Uterus (tissue), 4 donors: Measurements from ENCODE around the gene TMEM212. TPM values are rescaled to one million over a fixed set of nuclear protein-coding genes. Genes with fewer than 3 reads are reported as not detected.

Source experiments
- DNase-seq, 2 donors: peaks; one replicate each; pipeline ENCODE4 v3.0.0-alpha.2; 2019 to 2020
- H3K27ac ChIP-seq, 2 donors: fragments of 200-600 bp; sonication (generic); 1 replicate in 1 of 2; 2 replicates in 1 of 2; pipeline ENCODE4 v1.5.1; 2016 to 2018
- H3K27me3 ChIP-seq, 2 donors: fragments of 200-600 bp; sonication (generic); one replicate each; pipeline ENCODE4 v1.5.1; 2018 to 2019; ENCODE audit warnings: control low read depth in 1 of 2
- H3K36me3 ChIP-seq, 2 donors: fragments of 200-600 bp; sonication (generic); one replicate each; pipeline ENCODE4 v1.5.1; 2019; ENCODE audit warnings: control low read depth in 1 of 2
- H3K4me1 ChIP-seq, 2 donors: fragments of 200-600 bp; sonication (generic); one replicate each; pipeline ENCODE4 v1.5.1; 2018 to 2019; ENCODE audit warnings: control low read depth in 1 of 2
- H3K4me3 ChIP-seq, 2 donors: fragments of 200-600 bp; sonication (generic); 1 replicate in 1 of 2; 2 replicates in 1 of 2; pipeline ENCODE4 v1.5.1; 2018 to 2019; ENCODE audit warnings: mild to moderate bottlenecking in 1 of 2
- H3K9me3 ChIP-seq, 2 donors: fragments of 200-600 bp; sonication (generic); one replicate each; pipeline ENCODE4 v1.5.1; 2019; ENCODE audit warnings: control low read depth in 1 of 2
- CTCF ChIP-seq, 4 experiments: fragments of 200-600 bp in 2 of 4; fragments of 450-650 bp in 2 of 4; sonication (generic) in 2 of 4; IDR thresholded peaks; one replicate each; pipeline ENCODE4 v1.5.1; 2016 to 2019; ENCODE audit warnings: antibody characterized with exemption in 4 of 4, mild to moderate bottlenecking in 2 of 4, moderate library complexity in 1 of 4
- POLR2A ChIP-seq, 2 donors: fragments of 450-650 bp; IDR thresholded peaks; one replicate each; pipeline ENCODE4 v1.6.1; 2016; ENCODE audit warnings: antibody characterized with exemption in 2 of 2, mild to moderate bottlenecking in 1 of 2, moderate library complexity in 1 of 2
- intact Hi-C: fragments of 100-400 bp; cut with DNase I; formaldehyde crosslinking; loops from one replicate; pipeline ENCODE4 v1.15.1; 2023; ENCODE audit warnings: low total_unique reads
- total RNA-seq, 4 donors: library from RNA; depleted of rRNA in 3 of 4; stranded (reverse); fragments of >200 nt in 3 of 4; gene quantifications; one replicate each; pipeline versions ENCODE4 v1.1.0 to v1.2.4, GENCODE V29; 2014 to 2023
- donor health status: DM: yes; HTN: yes; CAD: no.

The TMEM212 gene
- total RNA-seq, 4 donors from 2014 or later, result 1.2 TPM; not detected in 3

- DNase-seq, result no peak
- intact Hi-C loops, result no loop called here
- no peaks in the 10 kb centered on the region for H3K9me3 ChIP-seq
- no peaks in the 10 kb centered on the region for H3K4me1 ChIP-seq
- TF ChIP-seq POLR2A (IDR thresholded peaks at IDR 0.05), result no peak
- TF ChIP-seq CTCF (IDR thresholded peaks at IDR 0.05), result no peak
- no peak overlapping the region for H3K27ac ChIP-seq
- H3K4me3 ChIP-seq, result no peak overlapping the region
- H3K27me3 ChIP-seq, result no peaks in the 10 kb centered on the region
- H3K36me3 ChIP-seq, result no peaks in the 10 kb centered on the region
Measured at GRCh38 chr3:171817074-171817800, 25.9 kb upstream of the TMEM212 start.

GRCh38 chr3:171821044-171821443, 22.1 kb upstream of the TMEM212 start:
- Histone ChIP-seq H3K4me1 (no peaks in the 10 kb centered on the region), H3K4me3 (no peak overlapping the region), H3K27me3 (no peaks in the 10 kb centered on the region), H3K27ac (no peak overlapping the region), H3K36me3 (no peaks in the 10 kb centered on the region), H3K9me3 (no peaks in the 10 kb centered on the region)
- intact Hi-C loops, result no loop called here
- no peak for DNase-seq
- no peak for TF ChIP-seq CTCF (IDR thresholded peaks at IDR 0.05)
- TF ChIP-seq POLR2A (IDR thresholded peaks at IDR 0.05), result no peak

GRCh38 chr3:171821778-171822358, 21.3 kb upstream of the TMEM212 start:
- Histone ChIP-seq H3K36me3 (no peaks in the 10 kb centered on the region), H3K9me3 (no peaks in the 10 kb centered on the region), H3K4me3 (no peak overlapping the region), H3K27ac (no peak overlapping the region), H3K4me1 (no peaks in the 10 kb centered on the region), H3K27me3 (no peaks in the 10 kb centered on the region)
- TF ChIP-seq CTCF (IDR thresholded peaks at IDR 0.05), result no peak
- TF ChIP-seq POLR2A (IDR thresholded peaks at IDR 0.05), result no peak
- intact Hi-C loops, result no loop called here
- DNase-seq, result no peak

- DNase-seq, result no peak
- intact Hi-C loops, result no loop called here
- H3K36me3 ChIP-seq, result no peaks in the 10 kb centered on the region
- H3K4me3 ChIP-seq, result no peak overlapping the region
- no peak for TF ChIP-seq POLR2A (IDR thresholded peaks at IDR 0.05)
- no peak for TF ChIP-seq CTCF (IDR thresholded peaks at IDR 0.05)
- no peaks in the 10 kb centered on the region for H3K4me1 ChIP-seq
- no peaks in the 10 kb centered on the region for H3K27me3 ChIP-seq
- no peaks in the 10 kb centered on the region for H3K9me3 ChIP-seq
- no peak overlapping the region for H3K27ac ChIP-seq
Measured at GRCh38 chr3:171822431-171823106, 20.6 kb upstream of the TMEM212 start.

GRCh38 chr3:171824116-171824515, 19.0 kb upstream of the TMEM212 start:
- no peaks in the 10 kb centered on the region for H3K9me3 ChIP-seq
- DNase-seq, result peak in 1 of 2 donors; percentile 51
- no peak for TF ChIP-seq CTCF (IDR thresholded peaks at IDR 0.05)
- TF ChIP-seq POLR2A (IDR thresholded peaks at IDR 0.05), result no peak
- intact Hi-C loops, result no loop called here
- peak overlapping the region in 1 of 2 donors; percentile 69 for H3K27ac ChIP-seq
- H3K4me3 ChIP-seq, result no peak overlapping the region
- no peaks in the 10 kb centered on the region for H3K27me3 ChIP-seq
- no peaks in the 10 kb centered on the region for H3K36me3 ChIP-seq
- peaks cover 0 to 3% of the 10 kb centered on the region in 2 donors for H3K4me1 ChIP-seq
